ENCODE data around the gene MRPL20. TPM values are rescaled to one million over a fixed set of nuclear protein-coding genes. Genes with fewer than 3 reads are reported as not detected.

Gene MRPL20
- total RNA-seq, 2 donors from 2014 or later = 72.8 to 85.9 TPM

DNA sequence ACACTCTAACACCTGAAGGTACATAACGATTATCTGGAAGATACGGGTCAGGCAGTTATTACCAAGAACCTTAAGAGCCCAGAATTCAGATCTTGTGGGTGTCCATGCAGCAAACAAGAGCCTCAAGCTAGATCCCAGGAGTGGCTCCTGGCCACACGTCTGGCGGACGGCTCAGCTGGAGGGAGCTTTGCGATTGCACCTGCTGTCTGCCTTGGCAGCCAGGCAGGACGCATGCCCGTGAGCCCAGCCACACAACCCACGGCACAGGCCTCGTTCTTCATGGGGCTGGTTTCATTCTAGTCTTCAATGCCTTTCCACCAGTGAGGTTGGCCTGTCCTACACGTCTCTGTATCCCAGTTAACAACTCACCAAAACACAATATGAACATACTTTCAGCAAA, 13.7 kb downstream of the MRPL20 start:
- intact Hi-C loops (cut with DNase I) = loop anchor here (10.0 kb wide), 1 partner anchor 101 kb away; no protein-coding TSS in a partner anchor
- DNase-seq = no peak
- TF ChIP-seq POLR2A (IDR thresholded peaks at IDR 0.05) = no peak
- TF ChIP-seq, protein P1, sequence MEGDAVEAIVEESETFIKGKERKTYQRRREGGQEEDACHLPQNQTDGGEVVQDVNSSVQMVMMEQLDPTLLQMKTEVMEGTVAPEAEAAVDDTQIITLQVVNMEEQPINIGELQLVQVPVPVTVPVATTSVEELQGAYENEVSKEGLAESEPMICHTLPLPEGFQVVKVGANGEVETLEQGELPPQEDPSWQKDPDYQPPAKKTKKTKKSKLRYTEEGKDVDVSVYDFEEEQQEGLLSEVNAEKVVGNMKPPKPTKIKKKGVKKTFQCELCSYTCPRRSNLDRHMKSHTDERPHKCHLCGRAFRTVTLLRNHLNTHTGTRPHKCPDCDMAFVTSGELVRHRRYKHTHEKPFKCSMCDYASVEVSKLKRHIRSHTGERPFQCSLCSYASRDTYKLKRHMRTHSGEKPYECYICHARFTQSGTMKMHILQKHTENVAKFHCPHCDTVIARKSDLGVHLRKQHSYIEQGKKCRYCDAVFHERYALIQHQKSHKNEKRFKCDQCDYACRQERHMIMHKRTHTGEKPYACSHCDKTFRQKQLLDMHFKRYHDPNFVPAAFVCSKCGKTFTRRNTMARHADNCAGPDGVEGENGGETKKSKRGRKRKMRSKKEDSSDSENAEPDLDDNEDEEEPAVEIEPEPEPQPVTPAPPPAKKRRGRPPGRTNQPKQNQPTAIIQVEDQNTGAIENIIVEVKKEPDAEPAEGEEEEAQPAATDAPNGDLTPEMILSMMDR (IDR thresholded peaks at IDR 0.05) = no peak
- Histone ChIP-seq H3K36me3 (replicated peaks in 1 of 2; ENCODE audit: insufficient read depth in 1 of 2, low read depth in 2 of 2) (peaks cover 30 to 46% of the 10 kb centered on the region in 2 donors), H3K27me3 (no peaks in the 10 kb centered on the region), H3K27ac (no peak overlapping the region), H3K9me3 (no peaks in the 10 kb centered on the region), H3K4me1 (peaks cover 18% of the 10 kb centered on the region), H3K4me3 (no peak overlapping the region)
- no peak for ATAC-seq
- 91 to 98% methylated on average over 9 to 11 of the region's 11 CpGs for WGBS, 2 donors

DNA sequence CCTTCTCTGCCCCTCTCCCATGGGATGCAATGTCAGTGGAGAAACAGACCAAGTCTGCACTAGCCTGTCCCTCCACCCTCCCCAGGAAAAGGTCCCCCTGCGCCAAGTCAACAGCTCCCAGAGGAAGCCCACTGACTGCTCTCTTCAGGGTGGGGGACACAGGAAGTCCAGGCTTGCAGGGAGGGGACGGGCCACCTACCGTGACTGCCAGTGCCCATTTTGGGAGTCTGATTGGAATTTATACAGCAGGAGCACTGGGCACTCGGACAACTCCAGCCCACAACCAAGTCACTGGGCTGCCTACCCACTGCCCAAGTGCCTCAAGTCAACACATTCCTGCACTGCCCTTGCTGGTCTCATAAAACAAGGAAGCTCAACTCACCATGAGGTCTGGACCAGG, 14.1 kb downstream of the MRPL20 start:
- Histone ChIP-seq H3K27ac (no peak overlapping the region), H3K36me3 (replicated peaks in 1 of 2; ENCODE audit: insufficient read depth in 1 of 2, low read depth in 2 of 2) (peaks cover 34 to 50% of the 10 kb centered on the region in 2 donors), H3K4me3 (no peak overlapping the region), H3K27me3 (no peaks in the 10 kb centered on the region), H3K9me3 (no peaks in the 10 kb centered on the region), H3K4me1 (peaks cover 14% of the 10 kb centered on the region)
- no peak for ATAC-seq
- TF ChIP-seq POLR2A (IDR thresholded peaks at IDR 0.05) = no peak
- TF ChIP-seq, protein P1 (IDR thresholded peaks at IDR 0.05) = no peak
- intact Hi-C loops (cut with DNase I) = loop anchor here (10.0 kb wide), 1 partner anchor 102 kb away; no protein-coding TSS in a partner anchor
- DNase-seq = no peak
- WGBS, 2 donors = 100% methylated on average over 1 to 4 of the region's 4 CpGs

DNA sequence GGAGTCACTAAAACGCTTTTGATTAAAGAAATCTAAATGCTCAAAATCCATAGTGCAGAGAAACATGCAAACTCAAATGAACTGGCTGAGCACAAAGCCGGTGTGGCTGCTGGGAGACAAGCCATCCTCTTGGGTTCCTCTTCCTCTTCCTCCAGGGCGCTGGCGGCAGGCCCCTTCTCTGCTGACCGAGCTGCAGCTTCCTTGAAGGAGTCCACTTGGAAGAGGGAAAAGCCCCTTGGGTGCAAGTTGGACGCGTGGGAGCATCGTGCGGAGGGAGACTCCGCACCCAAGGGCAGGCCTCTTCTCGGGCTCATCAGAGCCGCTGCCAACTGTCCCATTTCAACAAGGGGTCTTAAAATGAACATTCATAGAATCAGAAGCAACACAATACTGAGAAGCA, 15.9 kb downstream of the MRPL20 start:
- intact Hi-C loops (cut with DNase I) = loop anchor here (10.0 kb wide), 1 partner anchor 104 kb away; no protein-coding TSS in a partner anchor
- Histone ChIP-seq H3K9me3 (no peaks in the 10 kb centered on the region), H3K4me3 (no peak overlapping the region), H3K27ac (no peak overlapping the region), H3K27me3 (no peaks in the 10 kb centered on the region), H3K36me3 (replicated peaks in 1 of 2; ENCODE audit: insufficient read depth in 1 of 2, low read depth in 2 of 2) (peaks cover 49 to 61% of the 10 kb centered on the region in 2 donors), H3K4me1 (no peaks in the 10 kb centered on the region)
- no peak for DNase-seq
- no peak for ATAC-seq
- no peak for TF ChIP-seq POLR2A (IDR thresholded peaks at IDR 0.05)
- TF ChIP-seq, protein P1 (IDR thresholded peaks at IDR 0.05) = no peak
- 83 to 96% methylated on average over 12 of the region's 12 CpGs for WGBS, 2 donors

DNA sequence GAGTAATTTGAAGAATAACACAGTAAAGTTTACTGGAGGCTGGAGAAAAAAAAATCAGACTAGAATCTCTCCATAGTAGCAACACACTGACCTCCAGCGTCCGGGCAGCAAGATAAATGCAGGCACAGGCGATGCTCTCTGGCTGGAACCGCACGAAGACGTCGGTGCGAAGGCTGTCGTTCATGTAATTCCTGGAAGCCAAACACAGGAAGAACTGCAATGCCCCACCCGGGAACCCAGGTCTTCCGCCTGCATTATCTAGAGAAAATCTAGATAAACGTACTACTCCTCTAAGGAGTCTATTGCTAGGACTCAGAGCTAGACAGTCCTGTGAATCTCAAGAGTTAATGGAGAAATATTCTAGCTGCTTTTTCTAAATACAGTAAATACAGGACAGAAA, 16.4 kb downstream of the MRPL20 start:
- DNase-seq = no peak
- H3K36me3 ChIP-seq (replicated peaks in 1 of 2; ENCODE audit: insufficient read depth in 1 of 2, low read depth in 2 of 2) = peaks cover 52 to 62% of the 10 kb centered on the region in 2 donors
- no peak for ATAC-seq
- no peak overlapping the region for H3K27ac ChIP-seq
- no peaks in the 10 kb centered on the region for H3K4me1 ChIP-seq
- no peaks in the 10 kb centered on the region for H3K27me3 ChIP-seq
- TF ChIP-seq POLR2A (IDR thresholded peaks at IDR 0.05) = no peak
- TF ChIP-seq, protein P1 (IDR thresholded peaks at IDR 0.05) = no peak
- H3K4me3 ChIP-seq = no peak overlapping the region
- 82 to 86% methylated on average over 12 of the region's 12 CpGs for WGBS, 2 donors
- no peaks in the 10 kb centered on the region for H3K9me3 ChIP-seq
- intact Hi-C loops (cut with DNase I) = loop anchor here (10.0 kb wide), 1 partner anchor 104 kb away; no protein-coding TSS in a partner anchor

DNA sequence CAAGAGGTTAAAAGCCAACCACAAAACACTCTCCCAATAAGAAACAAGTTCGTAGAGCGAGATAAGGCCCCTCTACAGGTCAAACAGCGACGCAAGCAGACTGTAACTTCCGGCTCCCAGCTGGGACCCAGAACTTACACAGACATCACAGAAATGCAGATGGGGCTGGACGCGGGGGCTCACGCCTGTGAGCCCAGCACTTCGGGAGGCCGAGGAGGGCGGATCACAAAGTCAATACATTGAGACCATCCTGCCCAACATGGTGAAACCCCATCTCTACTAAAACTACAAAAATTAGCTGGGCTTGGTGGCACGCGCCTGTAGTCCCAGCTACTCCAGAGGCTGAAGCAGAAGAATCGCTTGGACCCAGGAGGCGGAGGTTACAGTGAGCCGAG, 19.0 kb downstream of the MRPL20 start:
- H3K4me1 ChIP-seq = no peaks in the 10 kb centered on the region
- 96 to 97% methylated on average over 13 to 16 of the region's 16 CpGs for WGBS, 2 donors
- intact Hi-C loops (cut with DNase I) = no loop called here
- ATAC-seq (no peak), DNase-seq (no peak)
- H3K4me3 ChIP-seq = no peak overlapping the region
- H3K36me3 ChIP-seq (replicated peaks in 1 of 2; ENCODE audit: insufficient read depth in 1 of 2, low read depth in 2 of 2) = peaks cover 47 to 52% of the 10 kb centered on the region in 2 donors
- no peak overlapping the region for H3K27ac ChIP-seq
- no peak for TF ChIP-seq POLR2A (IDR thresholded peaks at IDR 0.05)
- TF ChIP-seq, protein P1 (IDR thresholded peaks at IDR 0.05) = no peak
- H3K9me3 ChIP-seq = no peaks in the 10 kb centered on the region
- H3K27me3 ChIP-seq = no peaks in the 10 kb centered on the region

Measured in body of pancreas (tissue), 4 donors.